ENCODE data around the gene RBM12.

DNA sequence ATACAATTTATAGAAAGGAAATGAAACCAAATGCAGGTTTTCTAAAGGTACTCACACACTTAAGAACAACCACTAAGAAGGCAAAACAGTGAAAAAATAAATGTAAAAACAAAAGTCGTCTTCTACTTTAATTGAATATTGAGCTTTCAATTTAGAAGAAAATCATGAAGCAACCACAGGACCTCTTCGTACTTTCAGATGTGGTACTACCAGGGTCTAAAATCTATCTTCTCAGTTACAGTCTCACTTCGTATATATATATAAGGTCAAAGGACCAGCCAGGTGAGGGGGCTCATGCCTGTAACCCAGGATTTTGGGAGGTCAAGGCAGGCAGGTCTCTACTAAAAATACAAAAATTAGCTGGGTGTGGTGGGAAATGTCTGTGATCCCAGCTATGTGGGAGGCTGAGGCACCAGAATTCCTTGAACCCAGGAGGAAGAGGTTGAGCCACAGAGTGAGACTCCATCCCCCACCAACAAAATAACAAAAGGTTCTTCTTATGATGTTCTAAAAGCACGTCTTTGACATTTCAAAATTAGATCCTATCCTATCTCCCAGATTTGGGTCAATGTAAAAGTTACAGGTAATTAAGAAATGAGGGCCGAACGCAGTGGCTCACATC, 47.0 kb upstream of the RBM12 start:
- TF ChIP-seq, protein P1, sequence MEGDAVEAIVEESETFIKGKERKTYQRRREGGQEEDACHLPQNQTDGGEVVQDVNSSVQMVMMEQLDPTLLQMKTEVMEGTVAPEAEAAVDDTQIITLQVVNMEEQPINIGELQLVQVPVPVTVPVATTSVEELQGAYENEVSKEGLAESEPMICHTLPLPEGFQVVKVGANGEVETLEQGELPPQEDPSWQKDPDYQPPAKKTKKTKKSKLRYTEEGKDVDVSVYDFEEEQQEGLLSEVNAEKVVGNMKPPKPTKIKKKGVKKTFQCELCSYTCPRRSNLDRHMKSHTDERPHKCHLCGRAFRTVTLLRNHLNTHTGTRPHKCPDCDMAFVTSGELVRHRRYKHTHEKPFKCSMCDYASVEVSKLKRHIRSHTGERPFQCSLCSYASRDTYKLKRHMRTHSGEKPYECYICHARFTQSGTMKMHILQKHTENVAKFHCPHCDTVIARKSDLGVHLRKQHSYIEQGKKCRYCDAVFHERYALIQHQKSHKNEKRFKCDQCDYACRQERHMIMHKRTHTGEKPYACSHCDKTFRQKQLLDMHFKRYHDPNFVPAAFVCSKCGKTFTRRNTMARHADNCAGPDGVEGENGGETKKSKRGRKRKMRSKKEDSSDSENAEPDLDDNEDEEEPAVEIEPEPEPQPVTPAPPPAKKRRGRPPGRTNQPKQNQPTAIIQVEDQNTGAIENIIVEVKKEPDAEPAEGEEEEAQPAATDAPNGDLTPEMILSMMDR (conservative IDR thresholded peaks at IDR 0.05; ENCODE audit: low read length) = no peak
- TF ChIP-seq EZH2phosphoT487 (IDR thresholded peaks at IDR 0.05; ENCODE audit: borderline replicate concordance, low read depth, low read length) = no peak

Data from OCI-LY7 (cell line).